H1 (cell line): Measurements from ENCODE around the gene GNB5. TPM values are rescaled to one million over a fixed set of nuclear protein-coding genes. Genes with fewer than 3 reads are reported as not detected.

Source experiments
- JUN ChIP-seq: IDR thresholded peaks from 2 replicates; pipeline ENCODE4 v1.6.1; 2011; ENCODE audit warnings: low read depth, mild to moderate bottlenecking, improper control_type of control experiment, low read length
- TAF7 ChIP-seq: optimal IDR thresholded peaks from 2 replicates; pipeline ENCODE3; 2011; ENCODE audit warnings: low read depth, mild to moderate bottlenecking, inconsistent platforms, low read length, moderate library complexity, borderline replicate concordance
- TEAD4 ChIP-seq: IDR thresholded peaks from 2 replicates; pipeline ENCODE4 v1.6.1; 2012; ENCODE audit warnings: low read depth, low read length, inconsistent platforms, mixed read lengths
- polyA plus RNA-seq, 7 experiments: library from polyadenylated mRNA; depleted of rRNA in 3 of 7; stranded (reverse) in 5 of 7; unstranded in 2 of 7; fragments of >200 nt in 5 of 7; fragments of 200-250 nt in 2 of 7; gene quantifications; 1 replicate in 5 of 7; 2 replicates in 1 of 7; 4 replicates in 1 of 7; pipeline versions ENCODE4 v1.2.1 to v1.2.3, GENCODE V29; 2011 to 2013; ENCODE audit warnings: missing spikeins in 2 of 7, mixed read lengths in 2 of 7
- total RNA-seq: library from RNA; stranded (reverse); fragmentation: NEBNext Ultra II Directional; extraction: Animal tissue kit (Norgen Biotek cat#: 25700); gene quantifications from 2 replicates; pipeline ENCODE4 v1.2.1, GENCODE V29; 2021
- TF ChIP-seq, protein P1 (sequence below): IDR thresholded peaks from 2 replicates; pipeline ENCODE4 v1.6.1; 2012; ENCODE audit warnings: inconsistent platforms

The GNB5 gene
- total and polyA plus RNA-seq, 2 of the 8 experiments (the other 6 are each of a cell fraction or from before 2014, with no cell fraction given): 21.7 to 42.5 TPM

DNA sequence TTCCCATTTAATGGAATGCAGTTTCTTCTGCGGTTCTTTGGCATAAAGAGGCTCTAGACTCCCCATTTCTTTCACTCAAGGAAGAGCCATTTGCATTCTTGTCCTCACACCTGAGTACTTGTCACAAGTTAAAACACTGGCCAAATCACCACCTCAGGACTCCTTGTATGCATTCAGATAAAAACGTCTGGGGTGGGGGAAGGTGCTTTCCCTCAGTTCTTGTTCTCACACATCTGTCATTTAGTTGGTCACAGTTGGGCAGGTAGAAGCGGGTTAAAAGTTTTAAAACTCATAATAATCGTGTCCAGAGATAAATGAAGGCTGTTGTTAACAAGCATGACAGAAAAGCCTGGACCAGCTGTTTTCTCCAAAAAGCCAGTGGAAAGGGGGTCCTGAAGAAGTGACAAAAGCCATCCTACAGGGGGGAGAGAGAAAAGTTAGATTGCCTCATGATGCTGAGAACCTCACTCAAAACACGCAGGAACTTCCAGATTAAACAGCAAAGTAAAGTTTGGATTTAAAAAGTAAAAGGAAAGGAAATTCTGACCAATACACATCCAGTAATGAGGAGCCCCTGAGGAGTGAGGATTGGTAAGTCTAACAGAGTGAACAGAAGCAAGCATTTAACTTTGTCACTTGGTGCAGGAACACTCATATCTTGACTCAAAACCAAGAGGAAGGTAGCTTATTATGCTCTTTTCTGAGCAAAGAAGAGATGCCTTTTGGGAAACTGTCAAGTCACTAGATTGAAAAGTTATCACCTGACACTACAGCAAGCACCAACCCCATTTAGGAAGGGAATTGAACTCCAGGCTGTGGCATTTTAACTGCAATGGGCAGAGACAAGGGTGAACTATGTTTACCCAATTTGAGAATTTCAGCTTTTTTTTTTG lies 81.4 kb downstream of the GNB5 start (continued):
- TF ChIP-seq, protein P1, sequence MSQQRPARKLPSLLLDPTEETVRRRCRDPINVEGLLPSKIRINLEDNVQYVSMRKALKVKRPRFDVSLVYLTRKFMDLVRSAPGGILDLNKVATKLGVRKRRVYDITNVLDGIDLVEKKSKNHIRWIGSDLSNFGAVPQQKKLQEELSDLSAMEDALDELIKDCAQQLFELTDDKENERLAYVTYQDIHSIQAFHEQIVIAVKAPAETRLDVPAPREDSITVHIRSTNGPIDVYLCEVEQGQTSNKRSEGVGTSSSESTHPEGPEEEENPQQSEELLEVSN: no peak
- TF ChIP-seq JUN (no peak), TEAD4 (no peak), TAF7 (no peak)
